WTC11 (cell line): ENCODE results near the gene ZNF91. TPM values are rescaled to one million over a fixed set of nuclear protein-coding genes. Genes with fewer than 3 reads are reported as not detected.

Source experiments
- ATAC-seq: fragments of 200-7000 bp; cut with Tn5 transposase; 2 replicates; pipeline ENCODE4 v1.10.0; 2021; ENCODE audit warnings: mild to moderate bottlenecking, moderate library complexity
- CTCF ChIA-PET: fragments of 300-600 bp; sonication (Branson Sonifier 250); formaldehyde crosslinking; loops from one replicate; lab custom pipeline; 2021; ENCODE audit warnings: antibody characterized with exemption; lab: Charles Lee
- POLR2A ChIA-PET: fragments of 350-600 bp; sonication (Branson Sonifier 250); formaldehyde crosslinking; loops from one replicate; lab custom pipeline; 2021; ENCODE audit warnings: antibody characterized with exemption; lab: Charles Lee
- DNase-seq: peaks from one replicate; pipeline ENCODE4 v3.0.0; 2021; ENCODE audit warnings: low spot score
- H3K27ac Mint-ChIP-seq: 2 replicates; pipeline ENCODE4 v1.8.0; 2021; ENCODE audit warnings: mixed read lengths
- H3K27me3 Mint-ChIP-seq: 2 replicates; pipeline ENCODE4 v1.8.0; 2021; ENCODE audit warnings: low read depth, mild to moderate bottlenecking, moderate library complexity, mixed read lengths
- H3K36me3 Mint-ChIP-seq: 2 replicates; pipeline ENCODE4 v1.8.0; 2021; ENCODE audit warnings: mixed read lengths
- H3K4me1 Mint-ChIP-seq: 2 replicates; pipeline ENCODE4 v1.8.0; 2022; ENCODE audit warnings: mixed read lengths
- H3K4me3 Mint-ChIP-seq: 2 replicates; pipeline ENCODE4 v1.8.0; 2021; ENCODE audit warnings: mild to moderate bottlenecking, moderate library complexity, mixed read lengths
- H3K9me3 Mint-ChIP-seq: 2 replicates; pipeline ENCODE4 v1.8.0; 2021; ENCODE audit warnings: mixed read lengths
- ELF4 ChIP-seq: sonication (generic); formaldehyde crosslinking; IDR thresholded peaks from 2 replicates; pipeline ENCODE4 v1.8.1; 2022; ENCODE audit warnings: low read depth, mild to moderate bottlenecking, moderate library complexity, missing genetic modification reagents
- EMX1 ChIP-seq: fragments of 250-450 bp; sonication (Bioruptor Pico); IDR thresholded peaks from 2 replicates; pipeline ENCODE4 v1.8.0; 2021; ENCODE audit warnings: mild to moderate bottlenecking
- RELA ChIP-seq: sonication (generic); formaldehyde crosslinking; IDR thresholded peaks from 2 replicates; pipeline ENCODE4 v1.8.1; 2022; ENCODE audit warnings: missing genetic modification reagents, mild to moderate bottlenecking, borderline replicate concordance
- SOX15 ChIP-seq: fragments of 250-450 bp; sonication (Bioruptor Pico); IDR thresholded peaks from 2 replicates; pipeline ENCODE4 v1.9.0; 2021; ENCODE audit warnings: mild to moderate bottlenecking
- TCF7 ChIP-seq: sonication (generic); formaldehyde crosslinking; IDR thresholded peaks from 2 replicates; pipeline ENCODE4 v1.8.0; 2022; ENCODE audit warnings: mild to moderate bottlenecking, low read depth, missing genetic modification reagents, moderate library complexity
- TEAD1 ChIP-seq: sonication (generic); formaldehyde crosslinking; IDR thresholded peaks from 2 replicates; pipeline ENCODE4 v1.8.0; 2022; ENCODE audit warnings: mild to moderate bottlenecking, missing genetic modification reagents
- ZNF396 ChIP-seq: fragments of 250-450 bp; sonication (Bioruptor Pico); IDR thresholded peaks from 2 replicates; pipeline ENCODE4 v1.8.0; 2021; ENCODE audit warnings: mild to moderate bottlenecking, moderate library complexity, borderline replicate concordance
- total RNA-seq: library from RNA; stranded (reverse); gene quantifications from 3 replicates; pipeline ENCODE4 v1.2.3, GENCODE V29; 2021
- TF ChIP-seq, protein P1 (sequence below): fragments of 250-450 bp; sonication (Bioruptor Pico); conservative IDR thresholded peaks from 2 replicates; pipeline ENCODE4 v1.9.0; 2021; ENCODE audit warnings: mild to moderate bottlenecking
- TF ChIP-seq, protein P2 (sequence below): fragments of 200-600 bp; IDR thresholded peaks from 2 replicates; pipeline ENCODE4 v1.8.0; 2022; ENCODE audit warnings: antibody characterized with exemption
- TF ChIP-seq, protein P3 (sequence below): sonication (generic); formaldehyde crosslinking; IDR thresholded peaks from 2 replicates; pipeline ENCODE4 v1.8.1; 2023; ENCODE audit warnings: mild to moderate bottlenecking, missing genetic modification reagents
- TF ChIP-seq, protein P4 (sequence below): sonication (generic); formaldehyde crosslinking; IDR thresholded peaks from 2 replicates; pipeline ENCODE4 v1.8.0; 2022; ENCODE audit warnings: mild to moderate bottlenecking, missing genetic modification reagents
- TF ChIP-seq, protein P5 (sequence below): sonication (generic); formaldehyde crosslinking; IDR thresholded peaks from 2 replicates; pipeline ENCODE4 v1.8.0; 2023; ENCODE audit warnings: missing genetic modification reagents, mild to moderate bottlenecking, borderline replicate concordance
- TF ChIP-seq, protein P6 (sequence below): sonication (generic); formaldehyde crosslinking; IDR thresholded peaks from 2 replicates; pipeline ENCODE4 v1.8.0; 2023; ENCODE audit warnings: mild to moderate bottlenecking, missing genetic modification reagents

Gene ZNF91
- total RNA-seq, 1 experiment from 2014 or later = 40.3 TPM

DNA sequence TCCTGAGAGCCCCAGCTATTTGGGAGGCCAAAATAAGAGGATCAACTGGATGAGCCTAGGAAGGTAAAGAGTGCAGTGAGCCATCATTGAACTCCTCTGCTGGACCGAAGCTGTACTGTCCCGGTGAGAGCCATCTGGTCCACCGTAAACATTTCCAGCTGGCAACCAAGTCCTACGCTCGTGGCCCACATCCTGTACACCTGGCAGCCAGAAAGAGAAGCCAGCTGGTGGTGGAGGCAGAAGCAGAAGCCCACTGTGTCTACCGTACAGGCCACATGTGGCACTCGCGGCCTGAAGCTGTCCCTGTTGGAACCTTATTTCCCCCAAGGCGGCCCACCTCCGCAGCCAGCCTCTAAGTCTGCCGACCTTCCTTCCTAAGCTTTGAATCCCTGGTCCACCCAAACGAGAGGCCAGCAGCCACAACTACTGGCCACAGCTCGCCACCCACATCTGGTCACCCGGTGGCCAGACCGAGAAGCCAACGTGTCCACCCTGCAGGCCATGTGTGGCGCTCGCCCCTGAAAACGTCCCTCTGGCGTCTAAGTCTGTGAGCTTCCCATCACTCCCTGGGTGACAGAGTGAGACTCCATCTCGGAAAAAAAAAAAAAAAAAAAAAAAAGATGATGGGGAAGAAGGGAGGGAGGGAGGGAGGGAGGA, 14.2 kb upstream of the ZNF91 start:
- ChIA-PET POLR2A (interaction anchor here (2.1 kb wide), 1 partner anchor 12 kb away, joined by 4 read pairs; no protein-coding TSS in a partner anchor), CTCF (interaction anchor here (1.0 kb wide), 1 partner anchor 31 kb away, joined by 3 read pairs; no protein-coding TSS in a partner anchor)
- DNase-seq = no peak
- Mint-ChIP-seq H3K36me3 (peaks cover 21% of the 10 kb centered on the region), H3K4me3 (no peak overlapping the region), H3K4me1 (peaks cover 17% of the 10 kb centered on the region), H3K27me3 (no peaks in the 10 kb centered on the region), H3K27ac (no peak overlapping the region), H3K9me3 (no peaks in the 10 kb centered on the region)
- no peak; the same call in 1 of the 2 replicates for ATAC-seq
- TF ChIP-seq, protein P1, sequence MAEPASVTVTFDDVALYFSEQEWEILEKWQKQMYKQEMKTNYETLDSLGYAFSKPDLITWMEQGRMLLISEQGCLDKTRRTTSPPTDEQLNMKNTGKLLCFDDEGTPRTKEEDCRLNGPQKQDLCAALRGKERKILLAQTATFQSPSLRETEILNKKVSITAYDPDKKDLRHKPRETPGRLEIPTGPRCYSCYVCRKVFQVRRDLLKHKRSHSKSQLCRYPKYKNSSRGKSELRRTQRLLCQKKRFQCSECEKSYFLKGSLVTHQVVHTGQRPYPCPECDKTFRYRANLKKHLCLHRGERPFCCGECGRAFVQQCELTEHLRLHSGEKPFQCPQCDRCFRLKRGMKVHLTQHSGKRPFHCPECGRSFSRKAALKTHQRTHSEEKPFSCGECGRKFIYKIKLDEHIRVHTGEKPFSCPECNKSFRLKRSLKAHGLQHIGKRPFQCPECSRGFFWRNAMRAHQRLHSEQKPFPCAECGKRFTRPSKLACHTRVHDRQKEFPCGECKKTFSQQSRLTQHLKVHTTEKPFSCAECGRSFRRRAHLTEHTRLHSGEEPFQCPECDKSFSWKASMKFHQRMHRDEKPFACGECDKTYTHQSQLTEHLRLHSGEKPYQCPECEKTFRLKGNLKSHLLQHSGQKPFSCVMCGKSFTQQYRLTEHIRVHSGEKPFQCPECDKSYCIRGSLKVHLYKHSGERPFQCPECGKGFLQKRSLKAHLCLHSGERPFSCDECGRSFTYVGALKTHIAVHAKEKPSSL (CRISPR knock-in tag) = no peak
- TF ChIP-seq, protein P2, sequence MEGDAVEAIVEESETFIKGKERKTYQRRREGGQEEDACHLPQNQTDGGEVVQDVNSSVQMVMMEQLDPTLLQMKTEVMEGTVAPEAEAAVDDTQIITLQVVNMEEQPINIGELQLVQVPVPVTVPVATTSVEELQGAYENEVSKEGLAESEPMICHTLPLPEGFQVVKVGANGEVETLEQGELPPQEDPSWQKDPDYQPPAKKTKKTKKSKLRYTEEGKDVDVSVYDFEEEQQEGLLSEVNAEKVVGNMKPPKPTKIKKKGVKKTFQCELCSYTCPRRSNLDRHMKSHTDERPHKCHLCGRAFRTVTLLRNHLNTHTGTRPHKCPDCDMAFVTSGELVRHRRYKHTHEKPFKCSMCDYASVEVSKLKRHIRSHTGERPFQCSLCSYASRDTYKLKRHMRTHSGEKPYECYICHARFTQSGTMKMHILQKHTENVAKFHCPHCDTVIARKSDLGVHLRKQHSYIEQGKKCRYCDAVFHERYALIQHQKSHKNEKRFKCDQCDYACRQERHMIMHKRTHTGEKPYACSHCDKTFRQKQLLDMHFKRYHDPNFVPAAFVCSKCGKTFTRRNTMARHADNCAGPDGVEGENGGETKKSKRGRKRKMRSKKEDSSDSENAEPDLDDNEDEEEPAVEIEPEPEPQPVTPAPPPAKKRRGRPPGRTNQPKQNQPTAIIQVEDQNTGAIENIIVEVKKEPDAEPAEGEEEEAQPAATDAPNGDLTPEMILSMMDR = no peak
- TF ChIP-seq, protein P3, sequence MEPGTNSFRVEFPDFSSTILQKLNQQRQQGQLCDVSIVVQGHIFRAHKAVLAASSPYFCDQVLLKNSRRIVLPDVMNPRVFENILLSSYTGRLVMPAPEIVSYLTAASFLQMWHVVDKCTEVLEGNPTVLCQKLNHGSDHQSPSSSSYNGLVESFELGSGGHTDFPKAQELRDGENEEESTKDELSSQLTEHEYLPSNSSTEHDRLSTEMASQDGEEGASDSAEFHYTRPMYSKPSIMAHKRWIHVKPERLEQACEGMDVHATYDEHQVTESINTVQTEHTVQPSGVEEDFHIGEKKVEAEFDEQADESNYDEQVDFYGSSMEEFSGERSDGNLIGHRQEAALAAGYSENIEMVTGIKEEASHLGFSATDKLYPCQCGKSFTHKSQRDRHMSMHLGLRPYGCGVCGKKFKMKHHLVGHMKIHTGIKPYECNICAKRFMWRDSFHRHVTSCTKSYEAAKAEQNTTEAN = no peak
- TF ChIP-seq ZNF396 (CRISPR knock-in tag) (no peak), EMX1 (CRISPR knock-in tag) (no peak), ELF4 (CRISPR knock-in tag) (no peak), RELA (CRISPR knock-in tag) (no peak), TCF7 (CRISPR knock-in tag) (no peak), SOX15 (CRISPR knock-in tag) (no peak), TEAD1 (CRISPR knock-in tag) (no peak)
- TF ChIP-seq, protein P4, sequence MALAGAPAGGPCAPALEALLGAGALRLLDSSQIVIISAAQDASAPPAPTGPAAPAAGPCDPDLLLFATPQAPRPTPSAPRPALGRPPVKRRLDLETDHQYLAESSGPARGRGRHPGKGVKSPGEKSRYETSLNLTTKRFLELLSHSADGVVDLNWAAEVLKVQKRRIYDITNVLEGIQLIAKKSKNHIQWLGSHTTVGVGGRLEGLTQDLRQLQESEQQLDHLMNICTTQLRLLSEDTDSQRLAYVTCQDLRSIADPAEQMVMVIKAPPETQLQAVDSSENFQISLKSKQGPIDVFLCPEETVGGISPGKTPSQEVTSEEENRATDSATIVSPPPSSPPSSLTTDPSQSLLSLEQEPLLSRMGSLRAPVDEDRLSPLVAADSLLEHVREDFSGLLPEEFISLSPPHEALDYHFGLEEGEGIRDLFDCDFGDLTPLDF (CRISPR knock-in tag) = no peak
- TF ChIP-seq, protein P5, sequence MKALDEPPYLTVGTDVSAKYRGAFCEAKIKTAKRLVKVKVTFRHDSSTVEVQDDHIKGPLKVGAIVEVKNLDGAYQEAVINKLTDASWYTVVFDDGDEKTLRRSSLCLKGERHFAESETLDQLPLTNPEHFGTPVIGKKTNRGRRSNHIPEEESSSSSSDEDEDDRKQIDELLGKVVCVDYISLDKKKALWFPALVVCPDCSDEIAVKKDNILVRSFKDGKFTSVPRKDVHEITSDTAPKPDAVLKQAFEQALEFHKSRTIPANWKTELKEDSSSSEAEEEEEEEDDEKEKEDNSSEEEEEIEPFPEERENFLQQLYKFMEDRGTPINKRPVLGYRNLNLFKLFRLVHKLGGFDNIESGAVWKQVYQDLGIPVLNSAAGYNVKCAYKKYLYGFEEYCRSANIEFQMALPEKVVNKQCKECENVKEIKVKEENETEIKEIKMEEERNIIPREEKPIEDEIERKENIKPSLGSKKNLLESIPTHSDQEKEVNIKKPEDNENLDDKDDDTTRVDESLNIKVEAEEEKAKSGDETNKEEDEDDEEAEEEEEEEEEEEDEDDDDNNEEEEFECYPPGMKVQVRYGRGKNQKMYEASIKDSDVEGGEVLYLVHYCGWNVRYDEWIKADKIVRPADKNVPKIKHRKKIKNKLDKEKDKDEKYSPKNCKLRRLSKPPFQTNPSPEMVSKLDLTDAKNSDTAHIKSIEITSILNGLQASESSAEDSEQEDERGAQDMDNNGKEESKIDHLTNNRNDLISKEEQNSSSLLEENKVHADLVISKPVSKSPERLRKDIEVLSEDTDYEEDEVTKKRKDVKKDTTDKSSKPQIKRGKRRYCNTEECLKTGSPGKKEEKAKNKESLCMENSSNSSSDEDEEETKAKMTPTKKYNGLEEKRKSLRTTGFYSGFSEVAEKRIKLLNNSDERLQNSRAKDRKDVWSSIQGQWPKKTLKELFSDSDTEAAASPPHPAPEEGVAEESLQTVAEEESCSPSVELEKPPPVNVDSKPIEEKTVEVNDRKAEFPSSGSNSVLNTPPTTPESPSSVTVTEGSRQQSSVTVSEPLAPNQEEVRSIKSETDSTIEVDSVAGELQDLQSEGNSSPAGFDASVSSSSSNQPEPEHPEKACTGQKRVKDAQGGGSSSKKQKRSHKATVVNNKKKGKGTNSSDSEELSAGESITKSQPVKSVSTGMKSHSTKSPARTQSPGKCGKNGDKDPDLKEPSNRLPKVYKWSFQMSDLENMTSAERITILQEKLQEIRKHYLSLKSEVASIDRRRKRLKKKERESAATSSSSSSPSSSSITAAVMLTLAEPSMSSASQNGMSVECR (CRISPR knock-in tag) = no peak
- TF ChIP-seq, protein P6, sequence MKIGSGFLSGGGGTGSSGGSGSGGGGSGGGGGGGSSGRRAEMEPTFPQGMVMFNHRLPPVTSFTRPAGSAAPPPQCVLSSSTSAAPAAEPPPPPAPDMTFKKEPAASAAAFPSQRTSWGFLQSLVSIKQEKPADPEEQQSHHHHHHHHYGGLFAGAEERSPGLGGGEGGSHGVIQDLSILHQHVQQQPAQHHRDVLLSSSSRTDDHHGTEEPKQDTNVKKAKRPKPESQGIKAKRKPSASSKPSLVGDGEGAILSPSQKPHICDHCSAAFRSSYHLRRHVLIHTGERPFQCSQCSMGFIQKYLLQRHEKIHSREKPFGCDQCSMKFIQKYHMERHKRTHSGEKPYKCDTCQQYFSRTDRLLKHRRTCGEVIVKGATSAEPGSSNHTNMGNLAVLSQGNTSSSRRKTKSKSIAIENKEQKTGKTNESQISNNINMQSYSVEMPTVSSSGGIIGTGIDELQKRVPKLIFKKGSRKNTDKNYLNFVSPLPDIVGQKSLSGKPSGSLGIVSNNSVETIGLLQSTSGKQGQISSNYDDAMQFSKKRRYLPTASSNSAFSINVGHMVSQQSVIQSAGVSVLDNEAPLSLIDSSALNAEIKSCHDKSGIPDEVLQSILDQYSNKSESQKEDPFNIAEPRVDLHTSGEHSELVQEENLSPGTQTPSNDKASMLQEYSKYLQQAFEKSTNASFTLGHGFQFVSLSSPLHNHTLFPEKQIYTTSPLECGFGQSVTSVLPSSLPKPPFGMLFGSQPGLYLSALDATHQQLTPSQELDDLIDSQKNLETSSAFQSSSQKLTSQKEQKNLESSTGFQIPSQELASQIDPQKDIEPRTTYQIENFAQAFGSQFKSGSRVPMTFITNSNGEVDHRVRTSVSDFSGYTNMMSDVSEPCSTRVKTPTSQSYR (CRISPR knock-in tag) = no peak
